ENCODE data around the gene STPG1. TPM values are rescaled to one million over a fixed set of nuclear protein-coding genes. Genes with fewer than 3 reads are reported as not detected.

The STPG1 gene
- total and polyA plus RNA-seq, 2 of the 13 experiments (the other 11 are each of a cell fraction or from before 2014, with no cell fraction given): 3.4 to 4.3 TPM

DNA sequence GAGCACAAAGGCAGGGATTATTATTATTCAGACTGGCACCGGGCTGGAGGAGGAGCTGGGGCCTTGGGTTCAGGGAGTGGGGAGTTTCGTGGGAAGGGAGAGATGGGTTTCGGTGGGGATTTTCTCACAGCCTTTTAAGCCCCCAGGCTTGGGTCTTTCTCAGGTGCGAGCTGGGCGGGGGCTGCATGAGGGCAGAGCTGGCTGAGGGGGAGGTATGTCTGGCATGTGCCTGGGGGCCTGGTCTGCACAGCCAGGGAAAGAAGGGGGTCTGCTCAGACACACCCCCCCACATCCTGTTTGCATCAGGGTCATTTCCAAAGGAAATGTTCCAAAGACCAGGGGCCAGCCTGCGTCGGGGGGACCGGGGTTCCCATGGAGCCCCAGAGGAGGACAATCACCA, 72.8 kb downstream of the STPG1 start:
- no peak for TF ChIP-seq MTF1 (CRISPR knock-in tag; IDR thresholded peaks at IDR 0.05)
- TF ChIP-seq, protein P1, sequence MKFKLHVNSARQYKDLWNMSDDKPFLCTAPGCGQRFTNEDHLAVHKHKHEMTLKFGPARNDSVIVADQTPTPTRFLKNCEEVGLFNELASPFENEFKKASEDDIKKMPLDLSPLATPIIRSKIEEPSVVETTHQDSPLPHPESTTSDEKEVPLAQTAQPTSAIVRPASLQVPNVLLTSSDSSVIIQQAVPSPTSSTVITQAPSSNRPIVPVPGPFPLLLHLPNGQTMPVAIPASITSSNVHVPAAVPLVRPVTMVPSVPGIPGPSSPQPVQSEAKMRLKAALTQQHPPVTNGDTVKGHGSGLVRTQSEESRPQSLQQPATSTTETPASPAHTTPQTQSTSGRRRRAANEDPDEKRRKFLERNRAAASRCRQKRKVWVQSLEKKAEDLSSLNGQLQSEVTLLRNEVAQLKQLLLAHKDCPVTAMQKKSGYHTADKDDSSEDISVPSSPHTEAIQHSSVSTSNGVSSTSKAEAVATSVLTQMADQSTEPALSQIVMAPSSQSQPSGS (CRISPR knock-in tag; IDR thresholded peaks at IDR 0.05): no peak
- TF ChIP-seq ZNF335 (CRISPR knock-in tag; IDR thresholded peaks at IDR 0.05): no peak
- TF ChIP-seq, protein P2, sequence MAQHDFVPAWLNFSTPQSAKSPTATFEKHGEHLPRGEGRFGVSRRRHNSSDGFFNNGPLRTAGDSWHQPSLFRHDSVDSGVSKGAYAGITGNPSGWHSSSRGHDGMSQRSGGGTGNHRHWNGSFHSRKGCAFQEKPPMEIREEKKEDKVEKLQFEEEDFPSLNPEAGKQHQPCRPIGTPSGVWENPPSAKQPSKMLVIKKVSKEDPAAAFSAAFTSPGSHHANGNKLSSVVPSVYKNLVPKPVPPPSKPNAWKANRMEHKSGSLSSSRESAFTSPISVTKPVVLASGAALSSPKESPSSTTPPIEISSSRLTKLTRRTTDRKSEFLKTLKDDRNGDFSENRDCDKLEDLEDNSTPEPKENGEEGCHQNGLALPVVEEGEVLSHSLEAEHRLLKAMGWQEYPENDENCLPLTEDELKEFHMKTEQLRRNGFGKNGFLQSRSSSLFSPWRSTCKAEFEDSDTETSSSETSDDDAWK (CRISPR knock-in tag; IDR thresholded peaks at IDR 0.05): no peak
- DNase-seq (ENCODE audit: low spot score) (no peak), ATAC-seq (no peak), FAIRE-seq (no peak)
- ChIA-PET POLR2A (no interaction called here), CTCF (ENCODE audit: low intra/inter-chr PET ratio, low total read pairs) (no interaction called here)
- WGBS (ENCODE audit: low lambda C conversion rate): 46% methylated on average over 5 of the region's 8 CpGs
- Histone ChIP-seq H3K4me2 (ENCODE audit: low read depth, low read length) (no peak overlapping the region), H3K27ac (ENCODE audit: extremely low read length, insufficient read depth, low read length) (no peak overlapping the region), H3K9ac (ENCODE audit: insufficient read depth, low read depth, low read length) (no peak overlapping the region), H3K79me2 (ENCODE audit: insufficient read depth, low read length) (no peaks in the 10 kb centered on the region), H3K36me3 (replicated peaks in 1 of 2; ENCODE audit: control insufficient read depth in 1 of 2, insufficient read depth in 2 of 2, low read length in 2 of 2) (no peaks in the 10 kb centered on the region), H3K4me1 (ENCODE audit: insufficient read depth, low read length) (no peaks in the 10 kb centered on the region), H3K4me3 (replicated peaks in 1 of 3; ENCODE audit: insufficient read depth in 1 of 3, low read depth in 2 of 3, low read length in 3 of 3) (no peak overlapping the region), H4K20me1 (ENCODE audit: insufficient read depth, low read length) (no peaks in the 10 kb centered on the region), H2AFZ (ENCODE audit: low read length) (no peak overlapping the region), H3K27me3 (ENCODE audit: control insufficient read depth in 1 of 2, insufficient read depth in 2 of 2, low read length in 2 of 2) (peaks cover 3 to 52% of the 10 kb centered on the region in 2 experiments; a peak in 4 of 5 replicates), H3K9me3 (ENCODE audit: low read length) (no peaks in the 10 kb centered on the region)
- in situ Hi-C loops (cut with HindIII; ENCODE audit: extremely low pct_ligation_motif_present, low pct_unique_long_range_greater_than_20kb) (no loop called here), intact Hi-C loops (cut with micrococcal nuclease; ENCODE audit: unreplicated experiment) (no loop called here)
- BruUV-seq (replicated peaks): no TSS peak

DNA sequence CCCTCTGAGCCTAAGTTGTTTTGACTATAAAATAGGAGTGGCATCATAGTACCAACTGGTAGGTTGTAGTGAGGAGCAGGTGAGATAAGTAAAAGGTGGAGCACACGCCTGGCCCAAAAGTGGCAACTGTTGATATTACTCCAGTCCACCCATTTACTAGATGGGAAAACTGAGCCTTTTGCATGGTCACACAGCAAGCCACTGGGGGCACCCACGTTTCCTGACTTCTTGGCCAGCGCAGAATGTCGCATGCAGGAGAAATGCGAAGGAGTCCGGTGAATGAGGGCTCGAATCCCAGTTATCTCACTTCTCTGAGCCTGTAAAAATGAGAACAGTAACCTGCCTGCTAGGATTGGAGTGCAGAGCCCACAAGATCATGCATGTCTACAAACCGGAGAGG, 73.6 kb downstream of the STPG1 start:
- no peak for DNase-seq (ENCODE audit: low spot score)
- Histone ChIP-seq H3K9me3 (ENCODE audit: low read length) (no peaks in the 10 kb centered on the region), H3K9ac (ENCODE audit: insufficient read depth, low read depth, low read length) (no peak overlapping the region), H3K36me3 (replicated peaks in 1 of 2; ENCODE audit: control insufficient read depth in 1 of 2, insufficient read depth in 2 of 2, low read length in 2 of 2) (no peaks in the 10 kb centered on the region), H3K27me3 (ENCODE audit: control insufficient read depth in 1 of 2, insufficient read depth in 2 of 2, low read length in 2 of 2) (peaks cover 3 to 46% of the 10 kb centered on the region in 2 experiments; a peak in 4 of 5 replicates), H3K4me2 (ENCODE audit: low read depth, low read length) (no peak overlapping the region), H3K4me1 (ENCODE audit: insufficient read depth, low read length) (no peaks in the 10 kb centered on the region), H3K27ac (ENCODE audit: extremely low read length, insufficient read depth, low read length) (no peak overlapping the region), H3K4me3 (replicated peaks in 1 of 3; ENCODE audit: insufficient read depth in 1 of 3, low read depth in 2 of 3, low read length in 3 of 3) (no peak overlapping the region), H2AFZ (ENCODE audit: low read length) (no peak overlapping the region), H3K79me2 (ENCODE audit: insufficient read depth, low read length) (no peaks in the 10 kb centered on the region), H4K20me1 (ENCODE audit: insufficient read depth, low read length) (no peaks in the 10 kb centered on the region)
- no peak for FAIRE-seq
- no peak for ATAC-seq
- CTCF ChIA-PET (ENCODE audit: low intra/inter-chr PET ratio, low total read pairs): no interaction called here
- WGBS (ENCODE audit: low lambda C conversion rate): 34% methylated on average over 8 of the region's 8 CpGs
- POLR2A ChIA-PET: no interaction called here
- in situ Hi-C loops (cut with HindIII; ENCODE audit: extremely low pct_ligation_motif_present, low pct_unique_long_range_greater_than_20kb): no loop called here
- BruUV-seq (replicated peaks): no TSS peak
- intact Hi-C loops (cut with micrococcal nuclease; ENCODE audit: unreplicated experiment): no loop called here
- TF ChIP-seq ZNF777 (CRISPR knock-in tag; IDR thresholded peaks at IDR 0.05) (no peak), MAFF (IDR thresholded peaks at IDR 0.05; ENCODE audit: low read depth, low read length) (no peak), ZSCAN30 (CRISPR knock-in tag; IDR thresholded peaks at IDR 0.05) (no peak), REL (CRISPR knock-in tag; conservative IDR thresholded peaks at IDR 0.05) (no peak), ZNF629 (CRISPR knock-in tag; conservative IDR thresholded peaks at IDR 0.05) (peak; percentile 73), TAF15 (IDR thresholded peaks at IDR 0.05; ENCODE audit: low read depth, low read length, poor library complexity, severe bottlenecking) (no peak)

Data from HepG2 (cell line).